ENCODE measurements around the gene FBN2.

DNA sequence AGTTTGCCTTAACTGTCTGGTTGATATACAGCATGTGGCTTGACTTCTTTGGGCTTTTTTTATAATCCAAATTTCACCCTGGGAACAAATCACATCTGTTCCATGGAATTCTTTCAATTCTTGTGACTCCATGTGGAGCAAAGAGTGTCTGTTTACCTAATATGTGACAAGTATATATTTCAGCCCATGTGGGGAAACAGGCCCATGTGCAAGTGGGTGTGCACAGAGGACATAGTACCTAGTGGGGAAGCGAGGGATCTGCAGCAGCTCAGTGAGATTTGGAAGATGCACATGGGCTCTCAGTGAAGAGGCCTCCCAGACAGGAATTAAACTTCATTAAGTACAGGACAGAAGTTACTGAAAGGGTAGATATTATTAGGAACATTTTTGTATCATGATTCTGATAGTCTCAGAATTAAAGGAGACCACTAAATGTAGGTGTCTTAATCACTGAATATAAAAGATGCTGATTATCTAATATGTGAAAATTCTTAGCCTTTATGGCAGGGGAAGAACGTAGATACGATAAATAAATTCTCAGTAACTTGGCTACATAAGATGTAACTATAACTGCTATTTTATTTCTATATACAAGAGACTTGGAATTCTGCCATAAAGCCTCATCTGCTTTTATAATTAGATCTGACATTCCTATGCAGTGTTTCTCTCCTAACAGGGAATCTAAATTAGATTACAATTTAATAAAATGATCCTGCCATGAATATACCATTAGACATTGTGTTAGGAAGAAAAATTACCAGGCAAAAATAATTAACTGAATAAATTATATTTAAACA is 273.3 kb downstream of the FBN2 start:
- TF ChIP-seq POLR2AphosphoS5 (IDR thresholded peaks at IDR 0.05): no peak
- TF ChIP-seq, protein P1, sequence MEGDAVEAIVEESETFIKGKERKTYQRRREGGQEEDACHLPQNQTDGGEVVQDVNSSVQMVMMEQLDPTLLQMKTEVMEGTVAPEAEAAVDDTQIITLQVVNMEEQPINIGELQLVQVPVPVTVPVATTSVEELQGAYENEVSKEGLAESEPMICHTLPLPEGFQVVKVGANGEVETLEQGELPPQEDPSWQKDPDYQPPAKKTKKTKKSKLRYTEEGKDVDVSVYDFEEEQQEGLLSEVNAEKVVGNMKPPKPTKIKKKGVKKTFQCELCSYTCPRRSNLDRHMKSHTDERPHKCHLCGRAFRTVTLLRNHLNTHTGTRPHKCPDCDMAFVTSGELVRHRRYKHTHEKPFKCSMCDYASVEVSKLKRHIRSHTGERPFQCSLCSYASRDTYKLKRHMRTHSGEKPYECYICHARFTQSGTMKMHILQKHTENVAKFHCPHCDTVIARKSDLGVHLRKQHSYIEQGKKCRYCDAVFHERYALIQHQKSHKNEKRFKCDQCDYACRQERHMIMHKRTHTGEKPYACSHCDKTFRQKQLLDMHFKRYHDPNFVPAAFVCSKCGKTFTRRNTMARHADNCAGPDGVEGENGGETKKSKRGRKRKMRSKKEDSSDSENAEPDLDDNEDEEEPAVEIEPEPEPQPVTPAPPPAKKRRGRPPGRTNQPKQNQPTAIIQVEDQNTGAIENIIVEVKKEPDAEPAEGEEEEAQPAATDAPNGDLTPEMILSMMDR (IDR thresholded peaks at IDR 0.05; ENCODE audit: poor library complexity, severe bottlenecking): no peak
- TF ChIP-seq EP300 (conservative IDR thresholded peaks at IDR 0.05; ENCODE audit: poor library complexity, severe bottlenecking): no peak
- TF ChIP-seq, protein P2, sequence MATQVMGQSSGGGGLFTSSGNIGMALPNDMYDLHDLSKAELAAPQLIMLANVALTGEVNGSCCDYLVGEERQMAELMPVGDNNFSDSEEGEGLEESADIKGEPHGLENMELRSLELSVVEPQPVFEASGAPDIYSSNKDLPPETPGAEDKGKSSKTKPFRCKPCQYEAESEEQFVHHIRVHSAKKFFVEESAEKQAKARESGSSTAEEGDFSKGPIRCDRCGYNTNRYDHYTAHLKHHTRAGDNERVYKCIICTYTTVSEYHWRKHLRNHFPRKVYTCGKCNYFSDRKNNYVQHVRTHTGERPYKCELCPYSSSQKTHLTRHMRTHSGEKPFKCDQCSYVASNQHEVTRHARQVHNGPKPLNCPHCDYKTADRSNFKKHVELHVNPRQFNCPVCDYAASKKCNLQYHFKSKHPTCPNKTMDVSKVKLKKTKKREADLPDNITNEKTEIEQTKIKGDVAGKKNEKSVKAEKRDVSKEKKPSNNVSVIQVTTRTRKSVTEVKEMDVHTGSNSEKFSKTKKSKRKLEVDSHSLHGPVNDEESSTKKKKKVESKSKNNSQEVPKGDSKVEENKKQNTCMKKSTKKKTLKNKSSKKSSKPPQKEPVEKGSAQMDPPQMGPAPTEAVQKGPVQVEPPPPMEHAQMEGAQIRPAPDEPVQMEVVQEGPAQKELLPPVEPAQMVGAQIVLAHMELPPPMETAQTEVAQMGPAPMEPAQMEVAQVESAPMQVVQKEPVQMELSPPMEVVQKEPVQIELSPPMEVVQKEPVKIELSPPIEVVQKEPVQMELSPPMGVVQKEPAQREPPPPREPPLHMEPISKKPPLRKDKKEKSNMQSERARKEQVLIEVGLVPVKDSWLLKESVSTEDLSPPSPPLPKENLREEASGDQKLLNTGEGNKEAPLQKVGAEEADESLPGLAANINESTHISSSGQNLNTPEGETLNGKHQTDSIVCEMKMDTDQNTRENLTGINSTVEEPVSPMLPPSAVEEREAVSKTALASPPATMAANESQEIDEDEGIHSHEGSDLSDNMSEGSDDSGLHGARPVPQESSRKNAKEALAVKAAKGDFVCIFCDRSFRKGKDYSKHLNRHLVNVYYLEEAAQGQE (IDR thresholded peaks at IDR 0.05; ENCODE audit: borderline replicate concordance): no peak
- no peak for TF ChIP-seq EZH2 (IDR thresholded peaks at IDR 0.05; ENCODE audit: borderline replicate concordance, insufficient read depth, low read length, poor library complexity, severe bottlenecking)
- TF ChIP-seq MXI1 (conservative IDR thresholded peaks at IDR 0.05; ENCODE audit: poor library complexity, severe bottlenecking): no peak
